Muscle layer of duodenum (tissue), 2 donors: ENCODE data around the gene GPR89B.
"Not testable (repeated sequence)": the region's sequence is repeated elsewhere in the genome, so short reads cannot be mapped to it uniquely, and the experiment has no call there.

Experiments used
- H3K27ac ChIP-seq: one replicate; pipeline ENCODE4 v1.7.0; 2013; ENCODE audit warnings: mild to moderate bottlenecking, low read length
- H3K27me3 ChIP-seq: one replicate; pipeline ENCODE4 v1.7.0; 2013; ENCODE audit warnings: low read depth, mild to moderate bottlenecking, control low read depth, low read length
- H3K36me3 ChIP-seq, 2 donors: one replicate each; pipeline ENCODE4 v1.7.0; 2013; ENCODE audit warnings: low read length in 2 of 2, control low read depth in 1 of 2, mild to moderate bottlenecking in 1 of 2; ENCODE audit not compliant: insufficient read depth in 2 of 2, control insufficient read depth in 1 of 2
- H3K4me1 ChIP-seq, 2 donors: one replicate each; pipeline ENCODE4 v1.7.0; 2013; ENCODE audit warnings: low read length in 2 of 2, mild to moderate bottlenecking in 2 of 2, control low read depth in 1 of 2, moderate library complexity in 1 of 2; ENCODE audit not compliant: insufficient read depth in 2 of 2, control insufficient read depth in 1 of 2
- H3K4me3 ChIP-seq, 2 donors: one replicate each; pipeline ENCODE4 v1.7.0; 2013; ENCODE audit warnings: low read length in 2 of 2, low read depth in 1 of 2, mild to moderate bottlenecking in 1 of 2
- H3K9me3 ChIP-seq, 2 donors: one replicate each; pipeline ENCODE4 v1.7.0; 2013; ENCODE audit warnings: low read length in 2 of 2, control low read depth in 1 of 2, mild to moderate bottlenecking in 1 of 2; ENCODE audit not compliant: control insufficient read depth in 1 of 2
- donor health status: healthy.

Gene GPR89B

GRCh38 chr1:147904726-147905125, 23.5 kb upstream of the GPR89B start:
- Histone ChIP-seq H3K4me1 (no peaks in the 10 kb centered on the region), H3K4me3 (no peak overlapping the region), H3K36me3 (no peaks in the 10 kb centered on the region), H3K27me3 (no peaks in the 10 kb centered on the region), H3K27ac (no peak overlapping the region), H3K9me3 (no peaks in the 10 kb centered on the region)

DNA sequence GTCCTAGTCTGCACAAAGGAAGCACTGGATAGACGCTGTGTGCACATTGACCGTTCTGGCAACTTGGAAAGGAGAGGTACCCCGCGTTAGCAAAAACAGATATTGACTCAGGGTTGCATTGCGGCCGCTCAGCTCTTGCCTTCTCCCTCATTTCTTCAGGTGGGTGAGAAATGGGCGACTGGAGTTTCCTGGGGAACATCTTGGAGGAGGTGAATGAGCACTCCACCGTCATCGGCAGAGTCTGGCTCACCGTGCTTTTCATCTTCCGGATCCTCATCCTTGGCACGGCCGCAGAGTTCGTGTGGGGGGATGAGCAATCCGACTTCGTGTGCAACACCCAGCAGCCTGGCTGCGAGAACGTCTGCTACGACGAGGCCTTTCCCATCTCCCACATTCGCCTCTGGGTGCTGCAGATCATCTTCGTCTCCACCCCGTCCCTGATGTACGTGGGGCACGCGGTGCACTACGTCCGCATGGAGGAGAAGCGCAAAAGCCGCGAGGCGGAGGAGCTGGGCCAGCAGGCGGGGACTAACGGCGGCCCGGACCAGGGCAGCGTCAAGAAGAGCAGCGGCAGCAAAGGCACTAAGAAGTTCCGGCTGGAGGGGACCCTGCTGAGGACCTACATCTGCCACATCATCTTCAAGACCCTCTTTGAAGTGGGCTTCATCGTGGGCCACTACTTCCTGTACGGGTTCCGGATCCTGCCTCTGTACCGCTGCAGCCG, 20.3 kb upstream of the GPR89B start:
- Histone ChIP-seq H3K9me3 (no peaks in the 10 kb centered on the region), H3K36me3 (no peaks in the 10 kb centered on the region), H3K27ac (no peak overlapping the region), H3K4me3 (no peak overlapping the region), H3K27me3 (no peaks in the 10 kb centered on the region), H3K4me1 (no peaks in the 10 kb centered on the region)

DNA sequence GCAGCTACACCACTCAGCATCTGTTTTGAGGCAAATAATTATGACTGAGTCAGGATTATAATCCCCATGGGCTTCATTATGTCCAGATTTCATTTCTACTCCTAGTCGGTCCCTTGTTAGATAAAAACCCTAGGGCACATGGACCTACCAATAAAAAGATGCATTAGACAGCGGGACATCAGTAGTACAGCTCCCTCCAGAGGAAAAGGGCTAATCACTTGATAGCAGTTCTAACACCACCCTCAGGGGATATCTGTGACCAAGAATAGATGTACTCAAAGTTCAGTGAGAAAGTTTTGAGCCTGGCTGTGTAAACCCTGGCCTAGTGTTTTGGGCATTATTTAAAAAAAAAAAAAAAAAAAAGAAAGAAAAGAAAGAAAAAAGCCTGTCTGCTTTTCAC, 15.7 kb upstream of the GPR89B start:
- H3K4me3 ChIP-seq = no peak overlapping the region
- H3K36me3 ChIP-seq = no peaks in the 10 kb centered on the region
- H3K9me3 ChIP-seq = no peaks in the 10 kb centered on the region
- peaks cover 4% of the 10 kb centered on the region for H3K27me3 ChIP-seq
- no peak overlapping the region for H3K27ac ChIP-seq
- H3K4me1 ChIP-seq = no peaks in the 10 kb centered on the region

DNA sequence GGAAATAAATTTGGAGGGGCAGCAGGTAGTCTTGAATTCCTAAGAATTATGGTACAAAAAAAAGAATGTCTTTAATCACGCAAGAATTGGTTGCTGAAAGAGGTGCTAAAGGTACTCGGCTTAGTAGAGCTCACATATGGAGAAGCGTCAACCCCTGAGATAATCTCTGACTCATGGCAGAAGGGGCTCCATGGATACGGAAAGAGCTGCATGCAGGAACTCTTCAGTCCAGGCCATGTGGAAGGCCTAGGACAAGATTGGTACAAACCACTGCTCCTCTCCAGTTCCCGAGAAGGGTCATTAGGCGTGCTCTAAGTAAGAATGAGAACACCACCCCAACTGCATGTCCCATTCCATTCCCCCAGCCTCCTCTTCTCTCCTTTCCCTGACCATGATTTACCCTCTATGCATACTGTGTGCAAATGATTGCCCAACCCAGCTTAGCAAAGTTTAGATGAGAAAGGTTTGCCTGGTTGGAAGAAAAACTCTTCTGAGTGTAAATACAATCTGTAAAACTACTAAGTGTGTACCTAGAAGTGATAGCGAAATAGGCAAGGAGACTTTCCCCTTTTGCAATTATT, 14.8 kb upstream of the GPR89B start:
- H3K36me3 ChIP-seq = no peaks in the 10 kb centered on the region
- H3K27ac ChIP-seq = no peak overlapping the region
- no peaks in the 10 kb centered on the region for H3K9me3 ChIP-seq
- peaks cover 4% of the 10 kb centered on the region for H3K27me3 ChIP-seq
- no peaks in the 10 kb centered on the region for H3K4me1 ChIP-seq
- no peak overlapping the region for H3K4me3 ChIP-seq

- Histone ChIP-seq H3K4me3 (no peak overlapping the region), H3K27ac (no peak overlapping the region), H3K27me3 (peaks cover 4% of the 10 kb centered on the region), H3K9me3 (no peaks in the 10 kb centered on the region), H3K4me1 (no peaks in the 10 kb centered on the region), H3K36me3 (no peaks in the 10 kb centered on the region)
Observed at GRCh38 chr1:147919896-147920295, 8.3 kb upstream of the GPR89B start.

GRCh38 chr1:147924813-147925212, 3.4 kb upstream of the GPR89B start:
- H3K27ac ChIP-seq = no peak overlapping the region
- no peaks in the 10 kb centered on the region for H3K9me3 ChIP-seq
- H3K4me3 ChIP-seq = no peak overlapping the region
- no peaks in the 10 kb centered on the region for H3K27me3 ChIP-seq
- H3K36me3 ChIP-seq = no peaks in the 10 kb centered on the region
- no peaks in the 10 kb centered on the region for H3K4me1 ChIP-seq

DNA sequence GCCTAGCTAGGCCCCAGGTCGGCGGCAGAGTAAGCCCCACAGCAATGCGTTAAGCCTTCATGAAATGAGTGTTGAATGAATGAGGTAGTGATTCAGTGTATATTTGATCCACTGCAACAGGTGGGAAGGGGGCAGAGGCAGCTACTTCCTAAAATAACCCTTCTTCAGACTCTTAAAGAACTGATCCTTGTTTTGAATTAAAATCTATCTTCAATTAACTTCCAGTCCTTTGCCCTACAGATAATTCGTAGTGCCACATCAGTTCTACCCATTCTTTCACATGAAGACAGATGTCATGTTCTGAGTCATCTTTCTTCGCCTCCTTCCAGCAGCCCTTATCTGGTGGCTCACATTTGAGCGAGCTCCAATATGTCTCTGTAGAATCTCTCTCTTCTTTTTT, 1.0 kb upstream of the GPR89B start:
- not testable (repeated sequence) for H3K27me3 ChIP-seq, H3K36me3 ChIP-seq, H3K4me1 ChIP-seq, H3K27ac ChIP-seq, H3K9me3 ChIP-seq, H3K4me3 ChIP-seq

- H3K4me3 ChIP-seq, H3K36me3 ChIP-seq, H3K27me3 ChIP-seq, H3K4me1 ChIP-seq, H3K27ac ChIP-seq, H3K9me3 ChIP-seq: not testable (repeated sequence)
Observed at GRCh38 chr1:147927689-147928088, 531 bp upstream of the GPR89B start.

DNA sequence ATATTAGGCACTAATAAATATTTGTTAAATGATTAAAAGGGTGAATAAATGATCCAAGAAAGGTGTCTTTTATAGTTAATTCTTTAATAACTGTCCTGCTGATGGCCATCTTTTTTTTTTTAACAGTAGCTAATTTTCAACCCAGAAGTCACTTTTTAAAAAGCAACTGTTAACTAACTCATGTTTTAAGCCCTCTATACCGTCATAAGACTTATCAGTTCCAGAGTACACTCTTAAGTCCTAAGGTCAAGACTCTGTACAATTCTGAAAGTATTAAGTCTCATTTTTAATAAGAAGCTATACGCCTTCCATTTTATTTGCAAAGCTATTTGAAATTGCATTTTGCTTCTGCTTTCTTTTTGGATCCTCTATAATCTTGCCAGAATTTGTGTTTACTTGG, 2.9 kb downstream of the GPR89B start:
- not testable (repeated sequence) for H3K27ac ChIP-seq, H3K36me3 ChIP-seq

DNA sequence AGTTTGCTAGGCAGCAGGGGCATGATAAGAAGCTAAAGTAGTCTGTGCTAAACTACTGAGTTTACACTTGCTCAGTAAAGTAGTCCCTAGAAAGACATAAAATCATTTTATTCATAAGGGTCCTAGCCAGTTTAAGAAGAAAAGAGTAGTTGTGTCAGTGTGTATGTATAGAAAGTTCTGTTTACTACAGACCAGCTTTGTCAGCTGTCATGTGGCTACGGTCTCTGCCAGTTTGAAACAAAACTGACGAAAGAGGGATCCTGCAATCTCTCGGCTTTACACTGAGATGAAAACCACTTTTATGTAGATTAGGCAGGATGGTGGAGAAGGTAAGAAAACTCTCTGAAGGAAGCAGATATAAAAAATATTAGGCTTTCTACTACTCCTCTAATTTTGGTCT, 7.1 kb downstream of the GPR89B start:
- H3K4me1 ChIP-seq, H3K27me3 ChIP-seq, H3K4me3 ChIP-seq, H3K9me3 ChIP-seq, H3K36me3 ChIP-seq, H3K27ac ChIP-seq: not testable (repeated sequence)

More for the DNA sequence above, 2.9 kb downstream of the GPR89B start:
- not testable (repeated sequence) for H3K4me3 ChIP-seq, H3K4me1 ChIP-seq, H3K9me3 ChIP-seq, H3K27me3 ChIP-seq

DNA sequence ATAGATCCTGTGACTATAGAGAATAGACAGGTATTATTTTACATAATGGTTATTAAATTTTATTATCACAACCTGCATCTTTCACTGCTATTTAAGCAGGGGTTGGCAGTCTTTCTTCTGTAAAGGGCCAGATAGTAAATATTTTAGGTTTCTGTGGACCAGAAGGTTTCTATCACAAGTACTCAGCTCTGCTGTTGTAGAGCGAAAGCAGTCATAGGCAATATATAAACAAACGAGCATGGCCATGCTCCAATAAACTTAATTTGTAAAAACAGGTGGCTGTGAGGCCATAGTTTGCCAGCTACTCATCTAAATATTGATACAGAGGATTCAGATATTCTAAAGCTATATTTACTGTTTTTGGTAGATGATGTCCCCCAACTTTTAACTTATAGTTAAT, 12.2 kb downstream of the GPR89B start:
- H3K9me3 ChIP-seq, H3K4me3 ChIP-seq, H3K27ac ChIP-seq, H3K36me3 ChIP-seq, H3K27me3 ChIP-seq, H3K4me1 ChIP-seq: not testable (repeated sequence)

- not testable (repeated sequence) for H3K9me3 ChIP-seq, H3K4me1 ChIP-seq, H3K27me3 ChIP-seq, H3K36me3 ChIP-seq, H3K27ac ChIP-seq, H3K4me3 ChIP-seq
Observed at GRCh38 chr1:147942563-147942962, 14.3 kb downstream of the GPR89B start.
